HepG2 (cell line): ENCODE results near the gene SULT2B1. TPM values are rescaled to one million over a fixed set of nuclear protein-coding genes. Genes with fewer than 3 reads are reported as not detected.

ENCODE experiments used
- CTCF ChIP-seq: sonication (generic); formaldehyde crosslinking; IDR thresholded peaks from 2 replicates; pipeline ENCODE4 v1.5.0; 2020; ENCODE audit warnings: mild to moderate bottlenecking, missing genetic modification reagents, moderate library complexity
- HIVEP1 ChIP-seq: sonication (generic); formaldehyde crosslinking; IDR thresholded peaks from 2 replicates; pipeline ENCODE4 v1.4.0; 2020; ENCODE audit warnings: mild to moderate bottlenecking, missing genetic modification reagents
- IKZF4 ChIP-seq: sonication (generic); formaldehyde crosslinking; IDR thresholded peaks from 2 replicates; pipeline ENCODE4 v1.5.1; 2020; ENCODE audit warnings: borderline replicate concordance, mild to moderate bottlenecking, low read depth, missing genetic modification reagents; ENCODE audit errors: not compliant biosample characterization
- ISL2 ChIP-seq: sonication (generic); formaldehyde crosslinking; IDR thresholded peaks from 2 replicates; pipeline ENCODE4 v1.5.0; 2020; ENCODE audit warnings: missing genetic modification reagents
- NCOA5 ChIP-seq: sonication (generic); formaldehyde crosslinking; IDR thresholded peaks from 2 replicates; pipeline ENCODE4 v1.4.0; 2020; ENCODE audit warnings: missing genetic modification reagents
- NR2C2 ChIP-seq: sonication (generic); formaldehyde crosslinking; IDR thresholded peaks from 2 replicates; pipeline ENCODE4 v1.4.0; 2020; ENCODE audit warnings: missing genetic modification reagents, mild to moderate bottlenecking, moderate library complexity, borderline replicate concordance
- PATZ1 ChIP-seq: sonication (generic); formaldehyde crosslinking; IDR thresholded peaks from 2 replicates; pipeline ENCODE4 v1.4.0; 2020; ENCODE audit warnings: missing genetic modification reagents
- SALL1 ChIP-seq: sonication (generic); formaldehyde crosslinking; IDR thresholded peaks from 2 replicates; pipeline ENCODE4 v1.8.0; 2022; ENCODE audit warnings: mild to moderate bottlenecking, missing genetic modification reagents
- TMF1 ChIP-seq: sonication (generic); formaldehyde crosslinking; IDR thresholded peaks from 2 replicates; pipeline ENCODE4 v1.8.1; 2022; ENCODE audit warnings: low read depth, missing genetic modification reagents
- ZMYM2 ChIP-seq: sonication (generic); formaldehyde crosslinking; IDR thresholded peaks from 2 replicates; pipeline ENCODE4 v1.8.0; 2022; ENCODE audit warnings: mild to moderate bottlenecking, missing genetic modification reagents
- ZNF232 ChIP-seq: sonication (generic); formaldehyde crosslinking; IDR thresholded peaks from 2 replicates; pipeline ENCODE4 v1.4.0; 2020; ENCODE audit warnings: missing genetic modification reagents, borderline replicate concordance
- ZNF263 ChIP-seq: sonication (generic); formaldehyde crosslinking; IDR thresholded peaks from 2 replicates; pipeline ENCODE4 v1.4.0; 2020; ENCODE audit warnings: missing genetic modification reagents
- ZNF407 ChIP-seq: sonication (generic); formaldehyde crosslinking; IDR thresholded peaks from one replicate; pipeline ENCODE4 v1.5.1; 2020; ENCODE audit warnings: mild to moderate bottlenecking, missing genetic modification reagents; ENCODE audit errors: not compliant biosample characterization
- ZNF501 ChIP-seq: sonication (generic); formaldehyde crosslinking; IDR thresholded peaks from 2 replicates; pipeline ENCODE4 v1.5.1; 2020; ENCODE audit warnings: mild to moderate bottlenecking, moderate library complexity, missing genetic modification reagents
- ZNF740 ChIP-seq: sonication (generic); formaldehyde crosslinking; IDR thresholded peaks from 2 replicates; pipeline ENCODE4 v1.4.0; 2020; ENCODE audit warnings: missing genetic modification reagents
- ZNF790 ChIP-seq: sonication (generic); formaldehyde crosslinking; IDR thresholded peaks from 2 replicates; pipeline ENCODE4 v1.8.0; 2022; ENCODE audit warnings: missing genetic modification reagents, mild to moderate bottlenecking, borderline replicate concordance
- polyA plus RNA-seq, 8 experiments: library from polyadenylated mRNA; depleted of rRNA in 3 of 8; stranded (reverse) in 7 of 8; unstranded in 1 of 8; fragments of >200 nt; fragmentation: Illumina TruSeq in 4 of 8; extraction: Trizol in 4 of 8; gene quantifications; 2 replicates each; pipeline versions ENCODE4 v1.2.1 to v1.2.3, GENCODE V29; 2011 to 2016; ENCODE audit warnings: low read depth in 4 of 8, missing spikeins in 1 of 8, mixed read lengths in 1 of 8; ENCODE audit not compliant: insufficient read depth in 1 of 8
- total RNA-seq, 5 experiments: library from RNA; depleted of rRNA; stranded (reverse); fragments of >200 nt; fragmentation: Illumina TruSeq; extraction: Trizol; gene quantifications; 2 replicates each; pipeline ENCODE4 v1.2.3, GENCODE V29; 2016; ENCODE audit warnings: low read depth in 1 of 5

SULT2B1 gene
- total and polyA plus RNA-seq, 2 of the 13 experiments (the other 11 are each of a cell fraction or from before 2014, with no cell fraction given): 0.13 TPM; not detected in 1

- TF ChIP-seq CTCF (CRISPR knock-in tag) (peak; percentile 25), ISL2 (CRISPR knock-in tag) (no peak), ZNF407 (CRISPR knock-in tag) (no peak), ZNF740 (CRISPR knock-in tag) (peak; percentile 97), IKZF4 (CRISPR knock-in tag) (no peak), NCOA5 (no peak), ZNF790 (CRISPR knock-in tag) (0 out of 2 replicates have a peak, but pooled peaks have one; percentile 70), SALL1 (CRISPR knock-in tag) (peak; percentile 28; the same call in 1 of the 2 replicates), TMF1 (no peak), ZNF501 (CRISPR knock-in tag) (no peak), NR2C2 (CRISPR knock-in tag) (peak; percentile 47; the same call in 1 of the 2 replicates), ZMYM2 (CRISPR knock-in tag) (0 out of 2 replicates have a peak, but pooled peaks have one; percentile 34), ZNF232 (CRISPR knock-in tag) (no peak), PATZ1 (CRISPR knock-in tag) (peak; percentile 39), HIVEP1 (CRISPR knock-in tag) (no peak), ZNF263 (CRISPR knock-in tag) (no peak)
Measured at GRCh38 chr19:48637948-48638830, 86.2 kb downstream of the SULT2B1 start (continued).
